HepG2 (cell line): ENCODE data around the gene MEI1. TPM values are rescaled to one million over a fixed set of nuclear protein-coding genes. Genes with fewer than 3 reads are reported as not detected.

Experiments
- ATAC-seq: fragments of 200-7000 bp; cut with Tn5 transposase; 3 replicates; pipeline ENCODE4 v1.9.1; 2020; ENCODE audit warnings: mild to moderate bottlenecking, moderate library complexity
- BruUV-seq: library from RNA; stranded (reverse); fragments of 400-500 nt; replicated peaks from 2 replicates; lab custom pipeline; 2021; lab: Mats Ljungman, UMichigan
- CTCF ChIA-PET: fragments of 300-600 bp; formaldehyde crosslinking; extraction: SDS; loops from one replicate; lab custom pipeline; 2021; ENCODE audit warnings: low total read pairs, inconsistent platforms, low intra/inter-chr PET ratio; lab: Yijun Ruan, JAX
- POLR2A ChIA-PET: fragments of 350-600 bp; sonication (Branson Sonifier 250); formaldehyde crosslinking; loops from one replicate; lab custom pipeline; 2020; ENCODE audit warnings: antibody characterized with exemption, inconsistent platforms; lab: Yijun Ruan, JAX
- DNase-seq: peaks from one replicate; pipeline ENCODE4 v3.0.0-alpha.2; 2015; ENCODE audit warnings: low spot score
- FAIRE-seq: peaks from 3 replicates; lab custom pipeline; 2011; peaks lifted over from hg19 to GRCh38; lab: Jason Lieb, UNC
- H2AFZ ChIP-seq: one replicate; pipeline ENCODE4 v1.6.1; 2011; ENCODE audit warnings: low read length, inconsistent platforms
- H3K27ac ChIP-seq: fragments of 300-600 bp; 3 replicates; pipeline ENCODE4 v1.8.0; 2011; ENCODE audit warnings: mixed run types, mild to moderate bottlenecking, mixed read lengths, low read length, inconsistent platforms; ENCODE audit not compliant: insufficient read depth; ENCODE audit errors: extremely low read length
- H3K27me3 ChIP-seq, 2 experiments: fragments of 200-600 bp in 1 of 2; 2 replicates in 1 of 2; 3 replicates in 1 of 2; pipeline versions ENCODE4 v1.6.0 to v1.8.0; 2011; ENCODE audit warnings: low read length in 2 of 2, mild to moderate bottlenecking in 2 of 2, moderate library complexity in 2 of 2, inconsistent platforms in 1 of 2; ENCODE audit not compliant: insufficient read depth in 2 of 2, control insufficient read depth in 1 of 2
- H3K36me3 ChIP-seq, 2 experiments: fragments of 200-600 bp in 1 of 2; replicated peaks in 1 of 2; 2 replicates in 1 of 2; 3 replicates in 1 of 2; pipeline versions ENCODE4 v1.5.1 to v1.8.0; 2011; ENCODE audit warnings: low read length in 2 of 2, inconsistent platforms in 1 of 2; ENCODE audit not compliant: insufficient read depth in 2 of 2, control insufficient read depth in 1 of 2
- H3K4me1 ChIP-seq: 2 replicates; pipeline ENCODE4 v1.5.1; 2012; ENCODE audit warnings: low read length, inconsistent platforms; ENCODE audit not compliant: insufficient read depth
- H3K4me2 ChIP-seq: 2 replicates; pipeline ENCODE4 v1.6.0; 2011; ENCODE audit warnings: low read depth, low read length, inconsistent platforms
- H3K4me3 ChIP-seq, 3 experiments: fragments of 200-600 bp in 1 of 3; sonication (generic), shearing (Covaris generic) in 1 of 3; replicated peaks in 1 of 3; 2 replicates each; pipeline ENCODE4 v1.5.1; 2011 to 2016; ENCODE audit warnings: low read length in 3 of 3, inconsistent platforms in 2 of 3, low read depth in 2 of 3, mild to moderate bottlenecking in 2 of 3, control low read depth in 1 of 3, mixed read lengths in 1 of 3; ENCODE audit not compliant: insufficient read depth in 1 of 3
- H3K79me2 ChIP-seq: one replicate; pipeline ENCODE4 v1.6.1; 2011; ENCODE audit warnings: low read length, inconsistent platforms; ENCODE audit not compliant: insufficient read depth
- H3K9ac ChIP-seq: 2 replicates; pipeline ENCODE4 v1.6.0; 2011; ENCODE audit warnings: mild to moderate bottlenecking, low read depth, low read length, inconsistent platforms; ENCODE audit not compliant: insufficient read depth
- H3K9me3 ChIP-seq: 2 replicates; pipeline ENCODE4 v1.5.1; 2012; ENCODE audit warnings: mild to moderate bottlenecking, low read length
- H4K20me1 ChIP-seq: 2 replicates; pipeline ENCODE4 v1.6.0; 2011; ENCODE audit warnings: inconsistent platforms, mild to moderate bottlenecking, low read length, moderate library complexity; ENCODE audit not compliant: insufficient read depth
- CREB1 ChIP-seq, 2 experiments: fragments of 450-650 bp in 1 of 2; IDR thresholded peaks; 2 replicates each; pipeline ENCODE4 v1.6.1; 2016 to 2017; ENCODE audit warnings: control low read depth in 1 of 2, mild to moderate bottlenecking in 1 of 2, missing compliant biosample characterization in 1 of 2, missing genetic modification characterization in 1 of 2
- FOSL2 ChIP-seq: sonication (generic); formaldehyde crosslinking; IDR thresholded peaks from 2 replicates; pipeline ENCODE4 v1.4.0; 2020; ENCODE audit warnings: missing genetic modification reagents
- HNRNPL ChIP-seq: fragments of 200-400 bp; formaldehyde crosslinking; IDR thresholded peaks from 2 replicates; pipeline ENCODE4 v1.6.1; 2017; ENCODE audit warnings: mild to moderate bottlenecking, low read depth, low read length
- MXD4 ChIP-seq: IDR thresholded peaks from 2 replicates; pipeline ENCODE4 v1.6.1; 2016; ENCODE audit warnings: mild to moderate bottlenecking, missing biosample characterization, missing genetic modification reagents
- RAD21 ChIP-seq: fragments of 450-650 bp; formaldehyde crosslinking; IDR thresholded peaks from 2 replicates; pipeline ENCODE4 v1.5.0; 2020; ENCODE audit warnings: mild to moderate bottlenecking
- ZFY ChIP-seq: sonication (generic); formaldehyde crosslinking; IDR thresholded peaks from 2 replicates; pipeline ENCODE4 v1.4.0; 2020; ENCODE audit warnings: missing genetic modification reagents
- ZMYM3 ChIP-seq: sonication (generic); formaldehyde crosslinking; IDR thresholded peaks from 2 replicates; pipeline ENCODE4 v1.5.1; 2020; ENCODE audit warnings: mild to moderate bottlenecking, missing genetic modification reagents
- ZNF629 ChIP-seq: sonication (generic); formaldehyde crosslinking; conservative IDR thresholded peaks from 2 replicates; pipeline ENCODE4 v1.5.0; 2020; ENCODE audit warnings: missing genetic modification reagents
- WGBS: methylation state at CpG from one replicate; pipeline ENCODE4 v1.1.6; 2017; ENCODE audit warnings: low lambda C conversion rate; 5-methylcytosine and 5-hydroxymethylcytosine counted together
- in situ Hi-C: cut with HindIII; loops from 2 replicates; pipeline ENCODE4 v1.10.0; 2017; ENCODE audit warnings: low pct_unique_long_range_greater_than_20kb; ENCODE audit not compliant: extremely low pct_ligation_motif_present
- intact Hi-C: fragments of 100-400 bp; cut with micrococcal nuclease; formaldehyde crosslinking; loops from one replicate; pipeline ENCODE4 v1.10.0; 2022; ENCODE audit not compliant: unreplicated experiment
- polyA plus RNA-seq, 8 experiments: library from polyadenylated mRNA; depleted of rRNA in 3 of 8; stranded (reverse) in 7 of 8; unstranded in 1 of 8; fragments of >200 nt; fragmentation: Illumina TruSeq in 4 of 8; extraction: Trizol in 4 of 8; gene quantifications; 2 replicates each; pipeline versions ENCODE4 v1.2.1 to v1.2.3, GENCODE V29; 2011 to 2016; ENCODE audit warnings: low read depth in 4 of 8, missing spikeins in 1 of 8, mixed read lengths in 1 of 8; ENCODE audit not compliant: insufficient read depth in 1 of 8
- total RNA-seq, 5 experiments: library from RNA; depleted of rRNA; stranded (reverse); fragments of >200 nt; fragmentation: Illumina TruSeq; extraction: Trizol; gene quantifications; 2 replicates each; pipeline ENCODE4 v1.2.3, GENCODE V29; 2016; ENCODE audit warnings: low read depth in 1 of 5

The MEI1 gene
- total and polyA plus RNA-seq, 2 of the 13 experiments (the other 11 are each of a cell fraction or from before 2014, with no cell fraction given), result 0.75 to 1.9 TPM

DNA sequence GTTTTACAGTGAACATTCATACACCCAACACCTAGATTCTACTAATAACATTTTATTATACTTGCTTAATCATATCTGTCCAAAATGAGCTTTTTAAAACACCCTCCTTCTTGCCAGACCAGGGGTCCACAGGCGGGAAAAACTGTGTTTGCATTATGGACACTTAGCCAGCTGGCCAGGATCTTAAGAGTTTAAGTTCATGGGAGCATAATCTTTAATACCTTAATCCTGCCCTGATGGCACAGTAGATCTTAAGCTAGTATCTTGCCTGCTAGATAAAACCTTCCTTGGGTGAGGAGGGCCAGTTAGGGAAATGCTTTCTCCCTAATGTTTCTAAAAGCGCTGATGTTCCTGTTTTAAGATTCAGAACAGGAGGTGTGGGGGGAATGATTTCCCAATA lies 88.0 kb downstream of the MEI1 start:
- H4K20me1 ChIP-seq, result no peaks in the 10 kb centered on the region
- H3K4me1 ChIP-seq, result peaks cover 4% of the 10 kb centered on the region; the same call in 1 of the 2 replicates
- H3K4me3 ChIP-seq, result no peak overlapping the region
- H3K9me3 ChIP-seq, result no peaks in the 10 kb centered on the region
- ATAC-seq (no peak), FAIRE-seq (no peak), DNase-seq (no peak)
- no peak overlapping the region for H3K9ac ChIP-seq
- 70% methylated on average over 2 of the region's 2 CpGs for WGBS
- H3K27ac ChIP-seq, result no peak overlapping the region
- intact Hi-C loops (no loop called here), in situ Hi-C loops (no loop called here)
- no peak for TF ChIP-seq ZMYM3 (CRISPR knock-in tag)
- no peak for TF ChIP-seq MXD4
- TF ChIP-seq FOSL2, result no peak
- no peaks in the 10 kb centered on the region for H3K36me3 ChIP-seq
- no peak overlapping the region for H3K4me2 ChIP-seq
- no peaks in the 10 kb centered on the region for H3K79me2 ChIP-seq
- peaks cover 0 to 4% of the 10 kb centered on the region in 2 experiments; a peak in 1 of 5 replicates for H3K27me3 ChIP-seq
- BruUV-seq, result no TSS peak
- ChIA-PET POLR2A (interaction anchor here (1.8 kb wide), 1 partner anchor 14 kb away, joined by 7 read pairs; the partner anchor contains the start of gene CCDC134), CTCF (no interaction called here)
- H2AFZ ChIP-seq, result no peak overlapping the region

- Histone ChIP-seq H3K79me2 (no peaks in the 10 kb centered on the region), H4K20me1 (no peaks in the 10 kb centered on the region), H2AFZ (no peak overlapping the region), H3K4me1 (peaks cover 8% of the 10 kb centered on the region; the same call in 1 of the 2 replicates), H3K27ac (no peak overlapping the region), H3K4me3 (no peak overlapping the region), H3K27me3 (no peaks in the 10 kb centered on the region), H3K4me2 (no peak overlapping the region), H3K36me3 (no peaks in the 10 kb centered on the region), H3K9ac (no peak overlapping the region), H3K9me3 (no peaks in the 10 kb centered on the region)
- intact Hi-C loops, result no loop called here
- no peak for DNase-seq
- no peak for ATAC-seq
- TF ChIP-seq HNRNPL (no peak), RAD21 (CRISPR knock-in tag) (no peak), ZNF629 (peak; percentile 82), CREB1 (IDR thresholded peaks at IDR 0.05) (no peak), CREB1 (CRISPR knock-in tag; IDR thresholded peaks at IDR 0.05) (no peak), ZFY (CRISPR knock-in tag) (no peak)
- BruUV-seq, result no TSS peak
- in situ Hi-C loops, result no loop called here
- no peak for FAIRE-seq
- ChIA-PET POLR2A (no interaction called here), CTCF (no interaction called here)
- WGBS, result 91% methylated on average over 3 of the region's 3 CpGs
Observed at GRCh38 chr22:41793871-41794270, 94.6 kb downstream of the MEI1 start.
